Kidney (tissue), 14 donors: ENCODE data around the gene NXN. TPM values are rescaled to one million over a fixed set of nuclear protein-coding genes. Genes with fewer than 3 reads are reported as not detected.
"Not testable (repeated sequence)": the region's sequence is repeated elsewhere in the genome, so short reads cannot be mapped to it uniquely, and the experiment has no call there.

Experiments used
- DNase-seq, 5 donors: peaks; one replicate each; pipeline ENCODE4 v3.0.0-alpha.2; 2013 to 2020
- FAIRE-seq: peaks from 2 replicates; lab custom pipeline; 2012; peaks lifted over from hg19 to GRCh38; lab: Jason Lieb, UNC
- H3K27ac ChIP-seq, 2 donors: one replicate each; pipeline ENCODE4 v1.7.0; 2013; ENCODE audit warnings: low read depth in 2 of 2, low read length in 2 of 2, inconsistent platforms in 1 of 2
- H3K27me3 ChIP-seq: one replicate; pipeline ENCODE4 v1.7.1; 2013; ENCODE audit warnings: low read length, inconsistent platforms; ENCODE audit not compliant: control insufficient read depth, insufficient read depth
- H3K36me3 ChIP-seq, 3 donors: one replicate each; pipeline versions ENCODE4 v1.7.0 to v1.7.1; 2013; ENCODE audit warnings: low read length in 3 of 3, control low read depth in 1 of 3, inconsistent platforms in 1 of 3; ENCODE audit not compliant: insufficient read depth in 3 of 3, control insufficient read depth in 2 of 3
- H3K4me1 ChIP-seq, 3 donors: one replicate each; pipeline versions ENCODE4 v1.7.0 to v1.7.1; 2013; ENCODE audit warnings: low read length in 3 of 3, inconsistent platforms in 1 of 3, low read depth in 1 of 3; ENCODE audit not compliant: control insufficient read depth in 2 of 3, insufficient read depth in 2 of 3
- H3K4me3 ChIP-seq, 3 donors: one replicate each; pipeline versions ENCODE4 v1.7.0 to v1.8.1; 2013; ENCODE audit warnings: low read length in 3 of 3, control low read depth in 1 of 3, inconsistent platforms in 1 of 3
- H3K9ac ChIP-seq, 3 donors: one replicate each; pipeline versions ENCODE4 v1.7.0 to v1.7.1; 2013; ENCODE audit warnings: low read length in 3 of 3, control low read depth in 1 of 3, inconsistent platforms in 1 of 3
- H3K9me3 ChIP-seq, 3 donors: one replicate each; pipeline versions ENCODE4 v1.7.0 to v1.7.1; 2013; ENCODE audit warnings: low read length in 3 of 3, control low read depth in 1 of 3, inconsistent platforms in 1 of 3; ENCODE audit not compliant: control insufficient read depth in 2 of 3, insufficient read depth in 1 of 3
- CTCF ChIP-seq: IDR thresholded peaks from 3 replicates; pipeline ENCODE4 v1.5.1; 2012; ENCODE audit warnings: mild to moderate bottlenecking, moderate library complexity, borderline replicate concordance; ENCODE audit not compliant: insufficient read depth; ENCODE audit errors: extremely low read depth
- intact Hi-C: fragments of 100-400 bp; cut with DNase I; formaldehyde crosslinking; loops from one replicate; pipeline ENCODE4 v1.11.1; 2022
- polyA plus RNA-seq: library from polyadenylated mRNA; stranded (reverse); fragments of 350-450 nt; fragmentation: Illumina TruSeq; extraction: RNeasy Lipid Tissue Mini Kit (QIAGEN cat#74804); gene quantifications from one replicate; pipeline ENCODE4 v1.2.3, GENCODE V29; 2014; ENCODE audit warnings: low read depth, low replicate concordance; ENCODE audit not compliant: insufficient read depth
- total RNA-seq: library from RNA; stranded (reverse); fragmentation: NEBNext Ultra II Directional; extraction: Animal tissue kit (Norgen Biotek cat#: 25700); gene quantifications from one replicate; pipeline ENCODE4 v1.2.1, GENCODE V29; 2021
- donor health status: control.
- donor health status: control.
- donor health status: control.
- donor health status: control.
- donor health status: control.
- donor health status: DM: yes; HTN: yes; CAD: no.
- donor health status: Normal renal cell carcinoma (clear cell type).

Gene NXN
- total and polyA plus RNA-seq, 2 donors from 2014 or later = 10.2 to 26.8 TPM

GRCh38 chr17:867896-868489 is 111.6 kb downstream of the NXN start:
- no peak for TF ChIP-seq CTCF
- H3K9me3 ChIP-seq = no peaks in the 10 kb centered on the region
- H3K4me3 ChIP-seq = no peak overlapping the region
- no peak overlapping the region for H3K9ac ChIP-seq
- no peaks in the 10 kb centered on the region for H3K36me3 ChIP-seq
- intact Hi-C loops = no loop called here
- H3K27ac ChIP-seq = no peak overlapping the region
- peaks cover 0 to 5% (median 0%) of the 10 kb centered on the region in 3 donors for H3K4me1 ChIP-seq
- DNase-seq (no peak), FAIRE-seq (no peak)
- H3K27me3 ChIP-seq = no peaks in the 10 kb centered on the region

- FAIRE-seq, DNase-seq, H3K4me1 ChIP-seq, H3K9me3 ChIP-seq, H3K4me3 ChIP-seq, H3K27me3 ChIP-seq, H3K9ac ChIP-seq, intact Hi-C loops, H3K27ac ChIP-seq, H3K36me3 ChIP-seq: not testable (repeated sequence)
Observed at GRCh38 chr17:867238-867637, 112.3 kb downstream of the NXN start.

GRCh38 chr17:866568-867103 is 112.9 kb downstream of the NXN start:
- peaks cover 0 to 5% (median 0%) of the 10 kb centered on the region in 3 donors for H3K4me1 ChIP-seq
- FAIRE-seq = no peak
- intact Hi-C loops = no loop called here
- H3K36me3 ChIP-seq = no peaks in the 10 kb centered on the region
- DNase-seq = no peak
- H3K27ac ChIP-seq = no peak overlapping the region
- H3K9ac ChIP-seq = no peak overlapping the region
- no peaks in the 10 kb centered on the region for H3K27me3 ChIP-seq
- TF ChIP-seq CTCF = no peak
- no peaks in the 10 kb centered on the region for H3K9me3 ChIP-seq
- no peak overlapping the region for H3K4me3 ChIP-seq

- Histone ChIP-seq H3K27me3 (no peaks in the 10 kb centered on the region), H3K9ac (no peak overlapping the region), H3K4me1 (peaks cover 0 to 4% (median 3%) of the 10 kb centered on the region in 3 donors), H3K9me3 (no peaks in the 10 kb centered on the region), H3K4me3 (no peak overlapping the region), H3K27ac (no peak overlapping the region), H3K36me3 (no peaks in the 10 kb centered on the region)
- DNase-seq (no peak), FAIRE-seq (no peak)
- intact Hi-C loops = no loop called here
- TF ChIP-seq CTCF = no peak
Observed at GRCh38 chr17:864315-864714, 115.3 kb downstream of the NXN start.
